Hypothalamus (tissue), 51 donors: ENCODE data around the gene ADAMTS17.

Experiments used
- DNase-seq, 51 donors: peaks; one replicate each; lab custom pipeline; 2025; lab: John Stamatoyannopoulos, UW

Gene ADAMTS17

DNA sequence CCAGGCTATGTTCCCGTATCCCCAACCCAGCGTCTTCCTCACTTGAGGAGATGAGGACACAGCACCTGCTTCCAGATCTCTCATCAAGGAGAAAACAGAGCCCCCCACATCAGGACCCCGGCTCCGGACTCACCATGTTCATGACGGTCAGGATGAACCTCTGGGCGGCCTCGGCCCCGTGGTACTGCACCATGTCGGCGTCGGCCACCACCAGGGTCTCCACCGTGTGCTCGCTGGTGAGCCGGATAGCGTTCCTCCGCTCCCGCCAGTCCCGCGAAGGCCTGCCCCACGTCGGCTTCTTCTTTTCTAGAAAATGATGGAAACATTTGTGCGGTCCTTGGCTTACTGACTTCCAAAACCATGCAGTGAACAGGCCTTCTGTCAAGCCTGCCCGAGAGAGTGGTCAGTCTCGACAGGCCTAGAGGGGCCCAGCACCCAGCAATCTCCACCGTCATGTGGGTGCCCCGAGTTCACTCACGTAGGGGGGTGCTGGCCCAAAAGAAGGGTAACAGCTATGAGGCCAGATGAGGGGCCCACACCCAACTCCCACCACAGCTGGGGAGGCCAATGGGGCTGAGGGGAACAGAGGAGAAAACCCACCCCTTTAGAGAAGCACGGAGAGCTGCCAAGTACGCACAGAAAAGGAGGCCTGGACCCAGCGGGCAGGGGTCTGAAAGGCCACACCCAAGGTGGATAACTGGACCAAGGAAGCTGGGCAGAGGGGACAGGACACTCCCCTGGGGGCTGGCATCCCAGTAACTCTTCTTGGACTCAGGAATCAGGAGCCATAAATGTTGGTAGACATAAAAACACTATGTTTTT is 60.5 kb downstream of the ADAMTS17 start:
- no peak for DNase-seq

- no peak for DNase-seq
Observed at GRCh38 chr15:100279849-100280248, 61.9 kb downstream of the ADAMTS17 start.

DNA sequence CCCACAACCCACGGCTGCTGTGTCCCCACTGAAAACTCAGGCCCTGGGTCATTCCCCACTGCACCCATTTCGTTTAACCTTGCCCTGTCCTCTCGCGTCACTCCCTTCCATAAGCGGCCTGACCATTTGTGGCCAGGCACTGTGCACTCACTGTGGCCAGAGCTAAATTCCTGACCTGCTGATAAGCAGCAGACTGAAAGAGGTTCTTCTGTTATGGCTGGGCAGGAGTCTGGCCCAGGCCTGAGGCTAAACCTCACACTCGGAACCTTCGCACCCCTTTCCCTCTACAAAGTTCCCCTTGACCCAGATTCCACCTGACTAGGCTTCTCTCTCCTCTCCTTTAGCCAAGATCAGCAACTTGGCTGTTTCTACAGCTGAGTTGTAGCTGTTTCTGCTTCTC is 62.3 kb downstream of the ADAMTS17 start:
- DNase-seq: no peak

GRCh38 chr15:100278596-100279380 is 63.0 kb downstream of the ADAMTS17 start:
- DNase-seq: no peak

DNA sequence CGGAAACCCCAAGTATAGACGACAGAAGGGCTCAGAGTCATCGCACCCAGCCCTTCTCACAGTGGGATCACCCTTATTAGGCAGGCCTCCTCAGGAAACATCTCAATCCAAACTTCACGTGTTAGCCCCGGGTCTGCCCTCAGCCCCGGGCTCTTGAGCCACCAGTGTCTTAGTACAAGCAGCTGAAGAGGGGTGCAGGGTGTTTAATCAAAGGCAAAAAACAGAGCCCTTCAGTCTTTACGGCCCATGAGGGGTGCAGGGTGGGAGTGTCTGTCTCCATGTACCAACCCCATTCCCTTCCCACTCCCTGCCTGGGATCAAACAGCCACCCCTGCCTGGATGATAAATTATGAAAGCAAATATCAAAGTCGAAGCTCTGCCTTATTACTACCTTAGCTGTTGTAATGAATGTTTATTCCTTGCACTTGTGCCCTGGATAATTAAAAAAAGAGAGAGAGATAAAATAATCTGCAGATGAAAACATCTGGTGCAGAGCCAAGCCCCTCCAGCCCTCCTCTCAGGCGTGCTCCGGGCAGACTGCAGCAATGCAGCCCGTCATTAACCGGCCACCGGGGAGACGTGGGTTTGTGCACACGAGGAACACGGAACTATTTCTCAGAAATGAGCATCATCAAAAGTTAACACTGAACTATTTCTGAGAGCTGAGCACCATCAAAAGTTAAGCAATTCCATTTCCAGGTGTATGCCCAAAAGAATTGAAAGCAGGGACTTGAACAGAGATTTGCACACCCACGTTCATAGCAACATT is 64.5 kb downstream of the ADAMTS17 start:
- no peak for DNase-seq

- no peak for DNase-seq
Observed at GRCh38 chr15:100276506-100276905, 65.3 kb downstream of the ADAMTS17 start.

GRCh38 chr15:100275641-100276040 is 66.1 kb downstream of the ADAMTS17 start:
- DNase-seq: no peak

- DNase-seq: no peak
Observed at GRCh38 chr15:100269831-100270230, 71.9 kb downstream of the ADAMTS17 start.

GRCh38 chr15:100266166-100266565 is 75.6 kb downstream of the ADAMTS17 start:
- no peak for DNase-seq

- no peak for DNase-seq
Observed at GRCh38 chr15:100265641-100266035, 76.1 kb downstream of the ADAMTS17 start.

GRCh38 chr15:100264994-100265640 is 76.7 kb downstream of the ADAMTS17 start:
- DNase-seq: no peak

DNA sequence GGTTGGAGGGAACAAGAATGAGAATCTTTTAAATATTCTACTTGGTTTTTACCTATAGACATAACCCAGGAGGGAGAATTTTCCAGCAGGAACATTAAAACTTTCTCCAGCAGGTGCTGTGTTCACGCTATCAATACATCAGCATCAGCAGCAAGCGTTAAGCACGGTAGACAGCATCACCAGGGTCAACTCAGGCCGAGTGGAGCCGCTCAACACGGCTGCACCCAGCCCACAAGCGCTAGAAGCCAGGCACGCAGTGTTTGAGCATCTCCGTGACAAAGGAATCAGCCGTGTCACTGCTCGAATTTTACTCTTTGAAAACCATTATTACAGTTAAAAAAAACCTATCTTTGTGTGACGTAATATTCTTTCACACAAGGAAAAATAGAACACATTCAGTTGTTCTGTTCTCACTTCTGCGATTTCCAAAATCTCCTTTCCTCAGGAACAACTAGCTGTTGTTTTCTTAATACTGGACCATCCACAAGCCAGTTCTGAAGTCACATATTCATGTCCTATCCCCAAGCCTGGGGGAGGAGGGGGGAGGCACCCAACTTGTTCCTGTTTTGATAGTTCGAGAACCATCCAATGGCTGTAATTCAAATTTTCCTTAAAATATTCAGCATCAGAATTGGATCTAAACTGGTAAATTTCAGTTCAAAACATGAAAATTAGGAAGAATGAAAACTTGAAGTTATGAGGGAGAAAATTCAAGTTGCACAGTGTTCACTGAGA is 77.9 kb downstream of the ADAMTS17 start:
- DNase-seq: no peak

GRCh38 chr15:100263031-100263430 is 78.7 kb downstream of the ADAMTS17 start:
- DNase-seq: no peak

GRCh38 chr15:100261302-100262240 is 80.2 kb downstream of the ADAMTS17 start:
- DNase-seq: no peak

- no peak for DNase-seq
Observed at GRCh38 chr15:100259266-100259665, 82.5 kb downstream of the ADAMTS17 start.

DNA sequence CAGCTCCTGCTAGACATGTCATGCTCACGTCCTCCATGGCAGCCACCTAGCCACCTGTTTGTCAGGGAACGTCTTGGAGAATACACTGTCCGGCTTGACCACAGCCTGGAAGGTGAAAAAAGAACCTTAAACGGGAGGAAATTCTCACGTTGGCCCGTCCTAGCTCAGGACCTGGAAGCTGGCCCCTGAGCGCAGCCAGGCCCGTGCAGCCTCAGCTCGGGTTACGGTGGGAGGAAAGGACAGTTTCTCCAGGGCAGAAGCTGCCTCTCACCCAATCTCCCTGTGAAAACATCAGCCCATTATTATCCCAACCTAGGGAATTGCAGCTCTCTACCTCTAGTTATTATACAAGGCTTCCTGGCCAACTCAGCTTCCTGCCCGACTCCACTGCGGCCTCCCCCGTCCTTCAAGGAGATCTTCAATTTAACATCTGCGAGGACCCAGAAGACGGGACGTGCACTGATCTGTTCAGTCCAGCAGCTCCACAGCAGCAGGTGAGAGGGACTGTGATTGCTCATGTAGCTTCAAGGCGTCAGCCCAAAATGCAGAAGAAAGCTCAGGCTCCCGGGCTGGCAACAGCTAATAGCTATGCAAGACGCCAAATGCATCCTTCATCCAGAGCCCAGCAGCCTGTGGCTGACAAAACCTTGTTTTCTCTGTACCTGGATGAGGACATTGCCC is 84.7 kb downstream of the ADAMTS17 start:
- no peak for DNase-seq

DNA sequence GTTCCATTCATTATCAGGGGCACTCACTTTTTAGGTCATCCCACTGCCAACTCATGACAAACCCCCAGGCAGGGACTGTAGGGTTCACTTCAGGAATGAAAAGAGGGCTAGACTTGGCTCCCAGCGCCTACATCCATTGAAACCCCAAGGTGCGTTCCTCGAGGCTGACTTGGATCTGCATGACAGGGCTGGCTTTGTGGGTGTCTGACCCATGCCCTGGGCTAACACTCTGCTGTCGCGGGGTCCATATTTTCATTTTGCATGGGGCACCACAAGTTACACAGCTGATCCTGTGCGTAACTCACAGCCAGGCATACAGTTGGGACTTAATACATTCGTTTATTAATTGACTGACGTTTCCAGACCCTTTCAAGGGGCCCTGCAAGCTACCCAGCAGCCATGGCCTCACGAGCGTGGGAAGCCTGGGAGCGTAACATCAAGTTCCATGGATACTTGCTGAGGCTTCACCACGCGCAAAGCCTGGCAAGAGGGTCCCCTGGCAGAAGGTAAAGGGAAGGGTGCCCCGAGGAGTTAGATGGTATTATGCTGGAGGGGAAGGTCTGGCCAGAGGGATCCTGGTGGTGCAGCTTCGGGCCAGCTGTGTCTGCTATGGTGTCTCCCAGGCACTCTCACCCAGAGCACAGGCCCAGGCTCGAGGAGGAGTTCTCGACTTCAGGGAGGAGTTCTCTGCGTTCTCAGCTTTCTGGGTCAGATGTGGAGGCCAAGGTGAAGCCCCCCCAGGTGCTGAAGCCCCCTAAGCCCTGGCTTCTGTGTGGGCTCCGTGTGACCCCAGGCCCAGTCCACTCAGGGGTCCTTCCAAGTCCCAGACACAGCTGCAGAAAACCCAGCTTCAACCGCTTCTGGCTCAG is 85.4 kb downstream of the ADAMTS17 start:
- no peak for DNase-seq
